WTC11 (cell line): ENCODE data around the gene KAT2B. TPM values are rescaled to one million over a fixed set of nuclear protein-coding genes. Genes with fewer than 3 reads are reported as not detected.

Experiments used
- ATAC-seq: fragments of 200-7000 bp; cut with Tn5 transposase; 2 replicates; pipeline ENCODE4 v1.10.0; 2021; ENCODE audit warnings: mild to moderate bottlenecking, moderate library complexity
- CTCF ChIA-PET: fragments of 300-600 bp; sonication (Branson Sonifier 250); formaldehyde crosslinking; loops from one replicate; lab custom pipeline; 2021; ENCODE audit warnings: antibody characterized with exemption; lab: Charles Lee
- POLR2A ChIA-PET: fragments of 350-600 bp; sonication (Branson Sonifier 250); formaldehyde crosslinking; loops from one replicate; lab custom pipeline; 2021; ENCODE audit warnings: antibody characterized with exemption; lab: Charles Lee
- DNase-seq: peaks from one replicate; pipeline ENCODE4 v3.0.0; 2021; ENCODE audit warnings: low spot score
- H3K27ac Mint-ChIP-seq: 2 replicates; pipeline ENCODE4 v1.8.0; 2021; ENCODE audit warnings: mixed read lengths
- H3K27me3 Mint-ChIP-seq: 2 replicates; pipeline ENCODE4 v1.8.0; 2021; ENCODE audit warnings: low read depth, mild to moderate bottlenecking, moderate library complexity, mixed read lengths
- H3K36me3 Mint-ChIP-seq: 2 replicates; pipeline ENCODE4 v1.8.0; 2021; ENCODE audit warnings: mixed read lengths
- H3K4me1 Mint-ChIP-seq: 2 replicates; pipeline ENCODE4 v1.8.0; 2022; ENCODE audit warnings: mixed read lengths
- H3K4me3 Mint-ChIP-seq: 2 replicates; pipeline ENCODE4 v1.8.0; 2021; ENCODE audit warnings: mild to moderate bottlenecking, moderate library complexity, mixed read lengths
- H3K9me3 Mint-ChIP-seq: 2 replicates; pipeline ENCODE4 v1.8.0; 2021; ENCODE audit warnings: mixed read lengths
- ARID4B ChIP-seq: sonication (generic); formaldehyde crosslinking; IDR thresholded peaks from 2 replicates; pipeline ENCODE4 v1.8.0; 2023; ENCODE audit warnings: missing genetic modification reagents, mild to moderate bottlenecking, borderline replicate concordance
- ETV6 ChIP-seq: sonication (generic); formaldehyde crosslinking; IDR thresholded peaks from 2 replicates; pipeline ENCODE4 v1.8.1; 2022; ENCODE audit warnings: mild to moderate bottlenecking, missing genetic modification reagents
- FOXJ3 ChIP-seq: sonication (generic); formaldehyde crosslinking; IDR thresholded peaks from 2 replicates; pipeline ENCODE4 v1.9.0; 2021; ENCODE audit warnings: missing genetic modification reagents, mild to moderate bottlenecking, borderline replicate concordance
- GTF2I ChIP-seq: fragments of 250-450 bp; sonication (Bioruptor Pico); conservative IDR thresholded peaks from 2 replicates; pipeline ENCODE4 v1.4.0; 2021; ENCODE audit warnings: mild to moderate bottlenecking
- HMGA2 ChIP-seq: fragments of 250-450 bp; sonication (Bioruptor Pico); IDR thresholded peaks from 2 replicates; pipeline ENCODE4 v1.4.0; 2021; ENCODE audit warnings: mild to moderate bottlenecking, moderate library complexity
- MAX ChIP-seq: sonication (generic); formaldehyde crosslinking; IDR thresholded peaks from 2 replicates; pipeline ENCODE4 v1.8.0; 2022; ENCODE audit warnings: mild to moderate bottlenecking, missing genetic modification reagents
- MLX ChIP-seq: sonication (generic); formaldehyde crosslinking; IDR thresholded peaks from 2 replicates; pipeline ENCODE4 v1.8.1; 2023; ENCODE audit warnings: mild to moderate bottlenecking, missing genetic modification reagents, moderate library complexity
- NFE2L1 ChIP-seq: sonication (generic); formaldehyde crosslinking; IDR thresholded peaks from 2 replicates; pipeline ENCODE4 v1.8.1; 2023; ENCODE audit warnings: missing genetic modification reagents
- OVOL2 ChIP-seq: fragments of 250-450 bp; sonication (Bioruptor Pico); IDR thresholded peaks from 2 replicates; pipeline ENCODE4 v1.9.0; 2021; ENCODE audit warnings: mild to moderate bottlenecking, borderline replicate concordance
- PRDM15 ChIP-seq: sonication (generic); formaldehyde crosslinking; IDR thresholded peaks from 2 replicates; pipeline ENCODE4 v1.8.0; 2022; ENCODE audit warnings: missing genetic modification reagents
- SMAD3 ChIP-seq: sonication (generic); formaldehyde crosslinking; IDR thresholded peaks from 2 replicates; pipeline ENCODE4 v1.8.0; 2022; ENCODE audit warnings: missing genetic modification reagents, mild to moderate bottlenecking, borderline replicate concordance
- ZBTB21 ChIP-seq: sonication (generic); formaldehyde crosslinking; IDR thresholded peaks from 2 replicates; pipeline ENCODE4 v1.8.1; 2023; ENCODE audit warnings: mild to moderate bottlenecking, missing genetic modification reagents, borderline replicate concordance
- ZMAT4 ChIP-seq: fragments of 250-450 bp; sonication (Bioruptor Pico); IDR thresholded peaks from 2 replicates; pipeline ENCODE4 v1.9.0; 2021; ENCODE audit warnings: mild to moderate bottlenecking
- ZNF281 ChIP-seq: sonication (generic); formaldehyde crosslinking; IDR thresholded peaks from 2 replicates; pipeline ENCODE4 v1.8.0; 2023; ENCODE audit warnings: mild to moderate bottlenecking, missing genetic modification reagents
- ZNF423 ChIP-seq: fragments of 250-450 bp; sonication (Bioruptor Pico); IDR thresholded peaks from 2 replicates; pipeline ENCODE4 v2.1.2; 2022; ENCODE audit warnings: mild to moderate bottlenecking, moderate library complexity
- ZNF671 ChIP-seq: fragments of 250-450 bp; sonication (Bioruptor Pico); IDR thresholded peaks from 2 replicates; pipeline ENCODE4 v1.8.0; 2021; ENCODE audit warnings: mild to moderate bottlenecking
- total RNA-seq: library from RNA; stranded (reverse); gene quantifications from 3 replicates; pipeline ENCODE4 v1.2.3, GENCODE V29; 2021

Gene KAT2B
- total RNA-seq, 1 experiment from 2014 or later: 2.7 TPM

- Mint-ChIP-seq H3K4me1 (peaks cover 4% of the 10 kb centered on the region), H3K9me3 (no peaks in the 10 kb centered on the region), H3K4me3 (no peak overlapping the region), H3K27ac (no peak overlapping the region), H3K27me3 (no peaks in the 10 kb centered on the region), H3K36me3 (peaks cover 49% of the 10 kb centered on the region)
- CTCF ChIA-PET: no interaction called here
- DNase-seq (no peak), ATAC-seq (no peak)
- no peak for TF ChIP-seq SMAD3 (CRISPR knock-in tag)
- TF ChIP-seq HMGA2 (CRISPR knock-in tag): no peak
- TF ChIP-seq ZBTB21 (CRISPR knock-in tag): no peak
- no peak for TF ChIP-seq FOXJ3 (CRISPR knock-in tag)
- no peak for TF ChIP-seq MLX
- TF ChIP-seq GTF2I (CRISPR knock-in tag): no peak
- TF ChIP-seq PRDM15 (CRISPR knock-in tag): no peak
- no peak for TF ChIP-seq MAX
- TF ChIP-seq ARID4B (CRISPR knock-in tag): no peak
- TF ChIP-seq ZNF281 (CRISPR knock-in tag): no peak
- TF ChIP-seq OVOL2 (CRISPR knock-in tag): no peak
- TF ChIP-seq ZNF423 (CRISPR knock-in tag): no peak
- POLR2A ChIA-PET: no interaction called here
Observed at GRCh38 chr3:20160230-20160629, 120.0 kb downstream of the KAT2B start.

- Mint-ChIP-seq H3K36me3 (peaks cover 54% of the 10 kb centered on the region), H3K4me1 (peaks cover 6% of the 10 kb centered on the region), H3K9me3 (no peaks in the 10 kb centered on the region), H3K27me3 (no peaks in the 10 kb centered on the region), H3K27ac (no peak overlapping the region), H3K4me3 (no peak overlapping the region)
- DNase-seq (no peak), ATAC-seq (no peak)
- POLR2A ChIA-PET: no interaction called here
- CTCF ChIA-PET: no interaction called here
- TF ChIP-seq ZMAT4 (no peak), ZNF671 (no peak), NFE2L1 (CRISPR knock-in tag) (no peak), ETV6 (CRISPR knock-in tag) (no peak), ARID4B (CRISPR knock-in tag) (no peak)
Observed at GRCh38 chr3:20161714-20162113, 121.5 kb downstream of the KAT2B start.
